ENCODE data around the gene DERL3. TPM values are rescaled to one million over a fixed set of nuclear protein-coding genes. Genes with fewer than 3 reads are reported as not detected.

Gene DERL3
- total and polyA plus RNA-seq, 2 of the 13 experiments (the other 11 are each of a cell fraction or from before 2014, with no cell fraction given), result not detected

DNA sequence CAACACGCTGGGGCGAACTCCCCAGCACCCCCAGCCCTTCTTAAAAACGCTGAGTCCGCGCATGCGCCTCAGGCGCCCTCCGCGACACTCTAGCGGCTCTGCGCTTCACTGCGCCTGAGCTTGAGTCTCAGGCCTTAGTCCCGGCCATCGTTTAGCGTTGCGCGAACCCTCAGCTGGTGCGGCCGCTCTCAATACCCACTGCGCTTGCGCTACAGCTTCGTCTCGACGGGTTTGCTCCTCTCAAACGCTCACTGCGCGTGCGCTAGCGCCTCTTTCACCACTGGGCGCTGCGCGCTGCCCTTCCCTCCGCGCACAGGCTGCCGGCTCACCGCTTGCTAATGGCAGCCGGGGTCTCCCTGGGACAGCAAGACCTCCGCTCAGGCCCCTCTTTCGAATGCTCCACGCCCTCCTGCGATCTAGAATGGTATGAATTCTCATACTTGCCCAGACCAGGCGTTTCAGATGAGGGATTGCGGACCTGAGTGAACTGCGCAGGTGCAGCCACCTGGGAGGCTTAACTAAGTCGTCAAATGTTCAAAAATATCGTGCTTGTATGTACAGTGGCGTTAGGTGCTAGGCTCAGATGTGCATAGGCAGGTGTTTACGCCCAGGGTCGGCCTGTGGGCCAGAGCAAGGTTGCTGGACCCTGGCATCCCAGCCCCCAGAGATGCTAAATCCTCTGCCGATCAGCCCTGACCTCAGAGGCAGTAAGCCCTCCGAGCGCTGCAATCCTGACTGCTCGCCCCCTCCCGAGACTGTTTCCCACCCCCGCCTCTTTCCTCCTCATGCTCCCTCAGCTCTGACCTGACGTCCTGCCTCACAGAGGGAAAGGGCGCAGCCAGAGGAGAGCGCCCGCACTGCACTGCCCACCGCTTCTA lies 19.0 kb upstream of the DERL3 start, which contains the start of gene SLC2A11 (continued):
- TF ChIP-seq ETV6 (CRISPR knock-in tag; conservative IDR thresholded peaks at IDR 0.05) (no peak), ZNF563 (CRISPR knock-in tag; IDR thresholded peaks at IDR 0.05) (peak; percentile 84), HDAC1 (CRISPR knock-in tag; IDR thresholded peaks at IDR 0.05) (no peak), KDM1A (CRISPR knock-in tag; IDR thresholded peaks at IDR 0.05) (no peak), ZBTB38 (CRISPR knock-in tag; IDR thresholded peaks at IDR 0.05) (0 out of 2 replicates have a peak, but pooled peaks have one; percentile 16), ATF7-NPFF (CRISPR knock-in tag; IDR thresholded peaks at IDR 0.05; ENCODE audit: low read depth) (peak; percentile 88), NBN (conservative IDR thresholded peaks at IDR 0.05) (no peak), ATM (IDR thresholded peaks at IDR 0.05; ENCODE audit: borderline replicate concordance) (no peak), ZBTB46 (CRISPR knock-in tag; IDR thresholded peaks at IDR 0.05; ENCODE audit: borderline replicate concordance) (0 out of 2 replicates have a peak, but pooled peaks have one; percentile 14), TMF1 (CRISPR knock-in tag; IDR thresholded peaks at IDR 0.05; ENCODE audit: low read depth) (peak; percentile 29; the same call in 1 of the 2 replicates), RNF2 (conservative IDR thresholded peaks at IDR 0.05; ENCODE audit: low read depth) (no peak), IRF2 (CRISPR knock-in tag; IDR thresholded peaks at IDR 0.05) (no peak), BRD4 (CRISPR knock-in tag; IDR thresholded peaks at IDR 0.05) (0 out of 2 replicates have a peak, but pooled peaks have one; percentile 27), ZMAT3 (CRISPR knock-in tag; conservative IDR thresholded peaks at IDR 0.05) (no peak), ZNF709 (CRISPR knock-in tag; IDR thresholded peaks at IDR 0.05) (peak; percentile 76; the same call in 1 of the 2 replicates), TBP (CRISPR knock-in tag; IDR thresholded peaks at IDR 0.05) (no peak), SP140L (CRISPR knock-in tag; IDR thresholded peaks at IDR 0.05; ENCODE audit: borderline replicate concordance) (no peak), EED (CRISPR knock-in tag; IDR thresholded peaks at IDR 0.05) (no peak), KDM5B (CRISPR knock-in tag; IDR thresholded peaks at IDR 0.05; ENCODE audit: borderline replicate concordance) (no peak), ZKSCAN5 (CRISPR knock-in tag; IDR thresholded peaks at IDR 0.05) (no peak), ZNF205 (CRISPR knock-in tag; IDR thresholded peaks at IDR 0.05) (0 out of 2 replicates have a peak, but pooled peaks have one; percentile 48), THRA (CRISPR knock-in tag; IDR thresholded peaks at IDR 0.05; ENCODE audit: borderline replicate concordance) (0 out of 2 replicates have a peak, but pooled peaks have one; percentile 18), YY1 (IDR thresholded peaks at IDR 0.05; ENCODE audit: insufficient read depth, insufficient replicate concordance, low read depth, low read length) (peak; percentile 83), ZNF660 (CRISPR knock-in tag; IDR thresholded peaks at IDR 0.05; ENCODE audit: borderline replicate concordance, low read depth) (no peak; the same call in 1 of the 2 replicates), YEATS2 (CRISPR knock-in tag; IDR thresholded peaks at IDR 0.05; ENCODE audit: borderline replicate concordance) (0 out of 2 replicates have a peak, but pooled peaks have one; percentile 39), MTF1 (CRISPR knock-in tag; IDR thresholded peaks at IDR 0.05) (no peak)
- TF ChIP-seq, protein P1, sequence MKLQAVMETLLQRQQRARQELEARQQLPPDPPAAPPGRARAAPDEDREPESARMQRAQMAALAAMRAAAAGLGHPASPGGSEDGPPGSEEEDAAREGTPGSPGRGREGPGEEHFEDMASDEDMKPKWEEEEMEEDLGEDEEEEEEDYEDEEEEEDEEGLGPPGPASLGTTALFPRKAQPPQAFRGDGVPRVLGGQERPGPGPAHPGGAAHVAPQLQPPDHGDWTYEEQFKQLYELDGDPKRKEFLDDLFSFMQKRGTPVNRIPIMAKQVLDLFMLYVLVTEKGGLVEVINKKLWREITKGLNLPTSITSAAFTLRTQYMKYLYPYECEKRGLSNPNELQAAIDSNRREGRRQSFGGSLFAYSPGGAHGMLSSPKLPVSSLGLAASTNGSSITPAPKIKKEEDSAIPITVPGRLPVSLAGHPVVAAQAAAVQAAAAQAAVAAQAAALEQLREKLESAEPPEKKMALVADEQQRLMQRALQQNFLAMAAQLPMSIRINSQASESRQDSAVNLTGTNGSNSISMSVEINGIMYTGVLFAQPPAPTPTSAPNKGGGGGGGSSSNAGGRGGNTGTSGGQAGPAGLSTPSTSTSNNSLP (IDR thresholded peaks at IDR 0.05; ENCODE audit: low read depth, low read length), result no peak
